CD4-positive, alpha-beta memory T cell (primary cell): Measurements from ENCODE around the gene IRAK2. TPM values are rescaled to one million over a fixed set of nuclear protein-coding genes. Genes with fewer than 3 reads are reported as not detected.

Experiments used
- CTCF ChIA-PET: fragments of 350-600 bp; sonication (Branson Sonifier 250); formaldehyde crosslinking; loops from one replicate; lab custom pipeline; 2021; ENCODE audit warnings: inconsistent platforms; ENCODE audit not compliant: partially characterized antibody; lab: Charles Lee
- POLR2A ChIA-PET: fragments of 350-600 bp; sonication (Branson Sonifier 250); formaldehyde crosslinking; loops from one replicate; lab custom pipeline; 2021; ENCODE audit not compliant: partially characterized antibody; lab: Charles Lee
- DNase-seq, 5 donors: peaks; one replicate each; pipeline versions ENCODE4 v3.0.0 to v3.0.0-alpha.2; 2020 to 2022; ENCODE audit warnings: mixed read lengths in 1 of 5
- H3K27ac ChIP-seq: one replicate; pipeline ENCODE4 v1.7.0; 2013; ENCODE audit warnings: low read depth, low read length
- H3K27me3 ChIP-seq: 2 replicates; pipeline ENCODE4 v1.7.0; 2013; ENCODE audit warnings: mild to moderate bottlenecking, low read length, moderate library complexity; ENCODE audit not compliant: insufficient read depth
- H3K36me3 ChIP-seq: 2 replicates; pipeline ENCODE4 v1.7.0; 2013; ENCODE audit warnings: mild to moderate bottlenecking, low read length, moderate library complexity; ENCODE audit not compliant: insufficient read depth
- H3K4me1 ChIP-seq: 2 replicates; pipeline ENCODE4 v1.7.0; 2013; ENCODE audit warnings: mild to moderate bottlenecking, low read length, moderate library complexity; ENCODE audit not compliant: insufficient read depth
- H3K4me3 ChIP-seq, 2 donors: one replicate each; pipeline ENCODE4 v1.7.0; 2013; ENCODE audit warnings: low read length in 2 of 2, mild to moderate bottlenecking in 1 of 2
- H3K9me3 ChIP-seq, 2 donors: one replicate each; pipeline ENCODE4 v1.7.0; 2013; ENCODE audit warnings: low read length in 2 of 2, control low read depth in 1 of 2; ENCODE audit not compliant: control insufficient read depth in 1 of 2
- H3K27ac Mint-ChIP-seq, 7 donors: one replicate each; pipeline ENCODE4 v1.8.0; 2020 to 2021; ENCODE audit warnings: mixed read lengths in 7 of 7, mild to moderate bottlenecking in 6 of 7, inconsistent platforms in 3 of 7, moderate library complexity in 3 of 7
- H3K27me3 Mint-ChIP-seq, 2 donors: one replicate each; pipeline ENCODE4 v1.8.0; 2020 to 2021; ENCODE audit warnings: mixed read lengths in 2 of 2
- H3K36me3 Mint-ChIP-seq, 2 donors: one replicate each; pipeline ENCODE4 v1.8.0; 2020 to 2021; ENCODE audit warnings: mixed read lengths in 2 of 2, inconsistent platforms in 1 of 2, mild to moderate bottlenecking in 1 of 2
- H3K4me1 Mint-ChIP-seq, 4 donors: one replicate each; pipeline ENCODE4 v1.8.0; 2020 to 2021; ENCODE audit warnings: mixed read lengths in 4 of 4, mild to moderate bottlenecking in 1 of 4
- H3K4me3 Mint-ChIP-seq, 8 donors: one replicate each; pipeline ENCODE4 v1.8.0; 2020 to 2021; ENCODE audit warnings: mixed read lengths in 8 of 8, mild to moderate bottlenecking in 7 of 8, moderate library complexity in 6 of 8, inconsistent platforms in 3 of 8
- H3K9me3 Mint-ChIP-seq, 8 donors: one replicate each; pipeline ENCODE4 v1.8.0; 2020 to 2021; ENCODE audit warnings: mixed read lengths in 8 of 8, mild to moderate bottlenecking in 5 of 8, inconsistent platforms in 3 of 8, moderate library complexity in 1 of 8
- intact Hi-C: fragments of 100-400 bp; cut with micrococcal nuclease; formaldehyde crosslinking; loops from one replicate; pipeline ENCODE4 v1.15.1; 2023
- polyA plus RNA-seq, 2 donors: library from polyadenylated mRNA; unstranded; fragments of 300-500 nt; fragmentation: Illumina TruSeq; gene quantifications; one replicate each; pipeline ENCODE4 v1.2.3, GENCODE V29; 2021
- total RNA-seq, 2 experiments: library from RNA; stranded (reverse); gene quantifications; one replicate each; pipeline ENCODE4 v1.2.3, GENCODE V29; 2021

Gene IRAK2
- total and polyA plus RNA-seq, 4 experiments from 2014 or later: 4.4 to 5.8 (median 5.1) TPM

DNA sequence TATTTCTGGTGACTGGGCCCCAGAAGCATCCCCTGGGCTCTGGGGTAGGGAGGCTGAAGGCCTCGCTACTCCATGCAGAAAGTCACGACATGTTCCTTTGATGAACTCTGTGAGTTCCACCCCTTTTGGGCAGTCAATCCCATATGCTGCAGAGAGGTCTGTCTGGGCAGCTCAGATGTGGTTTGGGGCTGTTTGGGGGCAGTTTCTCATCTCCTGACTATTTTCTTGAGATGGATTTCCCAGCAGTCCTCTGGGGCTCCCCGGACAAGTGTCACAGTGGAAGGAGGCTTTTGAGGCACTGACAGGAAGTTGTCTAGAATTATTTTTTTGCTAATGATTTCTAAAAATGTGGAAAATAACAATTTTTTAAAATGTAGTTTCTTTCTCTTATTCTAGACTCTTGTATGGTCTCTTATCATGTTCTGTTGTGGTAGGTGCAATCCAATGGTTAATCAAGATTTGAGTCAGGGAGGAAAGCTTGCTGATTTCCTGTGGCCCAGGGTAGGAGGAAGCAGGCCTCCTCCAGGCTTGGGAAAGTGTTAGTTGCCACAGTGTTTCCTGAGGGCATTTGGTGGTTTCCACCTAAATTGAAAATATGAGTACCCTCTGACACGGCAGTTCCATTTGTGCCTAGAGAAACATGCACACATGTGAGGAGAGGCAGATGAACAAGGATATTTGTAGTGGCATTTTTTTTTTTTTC is 63.7 kb downstream of the IRAK2 start:
- intact Hi-C loops: no loop called here
- POLR2A ChIA-PET: interaction anchor here (0.7 to 1.7 kb wide), 6 partner anchors 10 to 295 kb away, joined by 3 to 5 read pairs (median 4); partner anchors contain the start of genes CRELD1 and TATDN2
- no peak overlapping the region for H3K27ac ChIP-seq

DNA sequence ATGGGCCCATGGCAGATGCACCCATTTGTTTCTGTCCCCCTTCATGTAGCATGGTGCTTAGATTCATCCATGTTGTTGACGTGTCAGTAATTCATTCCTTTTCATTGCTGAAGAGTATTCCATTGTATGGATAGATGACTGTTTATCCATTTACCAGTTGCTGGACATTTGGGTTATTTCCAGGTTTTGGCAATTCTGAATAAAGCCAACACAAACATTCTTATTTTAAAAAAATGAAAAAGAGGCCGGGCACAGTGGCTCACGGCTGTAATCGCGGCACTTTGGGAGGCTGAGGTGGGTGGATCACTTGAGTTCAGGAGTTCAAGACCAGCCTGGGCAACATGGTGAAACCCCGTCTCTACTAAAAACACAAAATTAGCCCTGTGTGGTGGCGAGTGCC is 64.9 kb downstream of the IRAK2 start:
- CTCF ChIA-PET: no interaction called here
- H3K4me1 ChIP-seq: peaks cover 32% of the 10 kb centered on the region
- peaks cover 8 to 17% of the 10 kb centered on the region in 2 donors for H3K36me3 Mint-ChIP-seq

More for the DNA sequence above, 63.7 kb downstream of the IRAK2 start:
- Mint-ChIP-seq H3K4me3 (peak overlapping the region in 6 of 8 donors; percentile 16 to 58 (median 26)), H3K27ac (peak overlapping the region; percentile 5 to 92 (median 79)), H3K9me3 (no peaks in the 10 kb centered on the region), H3K27me3 (no peaks in the 10 kb centered on the region), H3K36me3 (peaks cover 0 to 18% of the 10 kb centered on the region in 2 donors), H3K4me1 (peaks cover 34 to 52% (median 40%) of the 10 kb centered on the region in 4 donors)
- H3K4me3 ChIP-seq: no peak overlapping the region
- no peaks in the 10 kb centered on the region for H3K27me3 ChIP-seq
- CTCF ChIA-PET: interaction anchor here (1.0 to 2.4 kb wide), 2 partner anchors 34 to 63 kb away, joined by 3 to 7 read pairs; partner anchors contain the start of gene IRAK2
- H3K36me3 ChIP-seq: no peaks in the 10 kb centered on the region
- DNase-seq: no peak
- H3K4me1 ChIP-seq: peaks cover 44% of the 10 kb centered on the region
- no peaks in the 10 kb centered on the region for H3K9me3 ChIP-seq

DNA sequence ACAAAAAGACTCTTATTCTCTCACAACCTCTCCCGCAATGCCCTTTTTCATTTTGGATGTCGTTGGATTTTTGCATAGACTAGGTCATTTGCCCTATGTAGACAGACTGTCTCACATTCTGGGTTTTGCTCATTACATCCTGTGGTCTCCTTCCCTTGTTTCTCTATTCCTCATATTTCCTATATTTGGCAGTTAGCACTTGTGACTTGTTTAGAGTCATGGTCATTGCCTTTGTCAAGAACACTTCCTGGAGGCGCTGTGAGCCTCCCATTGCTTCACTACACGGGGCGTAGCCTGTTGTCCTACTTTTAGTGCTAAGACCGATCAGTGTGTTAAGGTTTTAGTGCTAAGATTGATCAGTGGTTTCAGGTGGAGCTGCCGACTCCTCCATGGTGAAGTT is 67.4 kb downstream of the IRAK2 start:
- Histone ChIP-seq H3K4me3 (no peak overlapping the region), H3K4me1 (peaks cover 20% of the 10 kb centered on the region), H3K9me3 (no peaks in the 10 kb centered on the region), H3K27ac (no peak overlapping the region), H3K27me3 (no peaks in the 10 kb centered on the region), H3K36me3 (peaks cover 6% of the 10 kb centered on the region)
- CTCF ChIA-PET: interaction anchor here (0.6 to 1.0 kb wide), 2 partner anchors 8 to 32 kb away, joined by 3 to 4 read pairs; no protein-coding TSS in a partner anchor
- Mint-ChIP-seq H3K4me3 (peak overlapping the region in 7 of 8 donors; percentile 30 to 71 (median 60)), H3K27me3 (no peaks in the 10 kb centered on the region), H3K36me3 (peaks cover 14 to 15% of the 10 kb centered on the region in 2 donors), H3K9me3 (no peaks in the 10 kb centered on the region), H3K27ac (peak overlapping the region in 5 of 7 donors; percentile 18 to 73 (median 72)), H3K4me1 (peaks cover 20 to 31% (median 24%) of the 10 kb centered on the region in 4 donors)
- intact Hi-C loops: no loop called here
- POLR2A ChIA-PET: interaction anchor here (1.0 to 3.3 kb wide), 2 partner anchors 10 to 16 kb away, joined by 3 to 10 read pairs; partner anchors contain the start of gene TATDN2
- no peak for DNase-seq

More for the DNA sequence above, 64.9 kb downstream of the IRAK2 start:
- Histone ChIP-seq H3K9me3 (no peaks in the 10 kb centered on the region), H3K36me3 (no peaks in the 10 kb centered on the region), H3K4me3 (no peak overlapping the region), H3K27ac (no peak overlapping the region), H3K27me3 (no peaks in the 10 kb centered on the region)
- no peak overlapping the region for H3K4me3 Mint-ChIP-seq
- H3K4me1 Mint-ChIP-seq: peaks cover 24 to 40% (median 30%) of the 10 kb centered on the region in 4 donors
- DNase-seq: no peak
- peak overlapping the region in 4 of 7 donors; percentile 21 to 79 (median 55) for H3K27ac Mint-ChIP-seq
- intact Hi-C loops: no loop called here
- H3K27me3 Mint-ChIP-seq: no peaks in the 10 kb centered on the region
- POLR2A ChIA-PET: interaction anchor here (0.6 to 2.2 kb wide), 4 partner anchors 9 to 36 kb away, joined by 3 to 5 read pairs (median 4); no protein-coding TSS in a partner anchor
- H3K9me3 Mint-ChIP-seq: no peaks in the 10 kb centered on the region

DNA sequence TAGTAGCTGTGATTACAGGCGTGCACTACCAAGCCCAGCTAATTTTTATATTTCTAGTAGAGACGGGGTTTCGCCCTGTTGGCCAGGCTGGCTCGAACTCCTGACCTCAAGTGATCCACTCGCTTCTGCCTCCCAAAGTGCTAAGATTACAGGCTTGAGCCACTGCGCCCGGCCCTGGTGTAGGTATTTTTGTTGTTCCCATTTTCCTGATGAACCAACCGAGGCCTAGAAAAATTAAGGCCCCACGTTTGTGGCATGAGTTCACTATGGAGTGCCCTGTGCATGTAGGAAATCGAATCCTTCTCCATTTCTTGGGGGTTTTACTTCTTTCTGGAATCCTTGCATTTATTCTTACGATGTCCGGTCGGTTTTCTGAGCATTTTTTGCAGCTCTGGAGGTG is 69.3 kb downstream of the IRAK2 start:
- Mint-ChIP-seq H3K27me3 (no peaks in the 10 kb centered on the region), H3K27ac (no peak overlapping the region), H3K36me3 (peaks cover 18 to 26% of the 10 kb centered on the region in 2 donors), H3K4me1 (peaks cover 25 to 34% (median 29%) of the 10 kb centered on the region in 4 donors), H3K9me3 (no peaks in the 10 kb centered on the region), H3K4me3 (no peak overlapping the region)
- H3K27ac ChIP-seq: no peak overlapping the region
- no peaks in the 10 kb centered on the region for H3K9me3 ChIP-seq
- POLR2A ChIA-PET: interaction anchor here (0.7 to 0.9 kb wide), 2 partner anchors 8 to 11 kb away, joined by 3 read pairs; no protein-coding TSS in a partner anchor
- no peaks in the 10 kb centered on the region for H3K27me3 ChIP-seq
- no peak for DNase-seq
- H3K4me3 ChIP-seq: no peak overlapping the region
- intact Hi-C loops: no loop called here
- CTCF ChIA-PET: interaction anchor here (0.8 kb wide), 1 partner anchor 69 kb away, joined by 3 read pairs; the partner anchor contains the start of gene IRAK2
- peaks cover 6% of the 10 kb centered on the region for H3K36me3 ChIP-seq
- H3K4me1 ChIP-seq: peaks cover 18% of the 10 kb centered on the region

DNA sequence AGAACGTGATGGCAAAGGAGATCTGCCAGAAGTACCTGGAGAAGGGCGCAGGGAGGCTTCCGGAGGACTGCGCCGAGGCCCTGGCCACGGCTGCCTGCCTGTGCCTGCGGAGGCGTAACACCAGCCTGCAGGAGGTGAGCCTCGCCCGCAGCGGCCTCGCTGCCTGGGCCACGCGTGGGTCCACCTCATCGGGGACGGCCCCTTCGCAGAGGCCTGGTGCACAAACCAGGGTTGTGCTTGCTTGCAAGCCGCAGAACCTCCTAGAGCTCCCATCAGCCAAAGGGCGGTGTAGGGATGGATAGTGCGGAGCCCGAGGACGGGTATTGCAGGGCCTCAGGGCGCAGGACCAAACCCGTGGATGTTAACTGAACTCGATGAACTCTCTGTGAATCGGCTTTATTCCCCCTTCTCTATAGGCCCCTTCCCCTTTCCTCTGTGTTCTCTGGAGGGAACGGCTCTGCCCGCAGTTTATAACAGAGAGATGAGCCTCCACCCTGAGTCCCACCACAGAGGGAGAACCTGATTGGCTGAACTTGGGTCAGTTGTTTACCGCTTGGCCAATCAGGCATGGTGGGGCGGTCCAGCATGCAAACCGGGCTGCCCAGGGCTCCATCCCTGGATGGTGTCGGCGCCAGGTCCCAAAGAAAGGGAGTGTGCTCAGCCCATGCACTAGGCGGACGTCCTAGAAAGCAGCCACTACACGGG is 70.0 kb downstream of the IRAK2 start:
- Mint-ChIP-seq H3K9me3 (no peaks in the 10 kb centered on the region), H3K4me1 (peaks cover 25 to 35% (median 29%) of the 10 kb centered on the region in 4 donors), H3K27me3 (no peaks in the 10 kb centered on the region), H3K36me3 (peaks cover 21 to 28% of the 10 kb centered on the region in 2 donors), H3K4me3 (no peak overlapping the region), H3K27ac (no peak overlapping the region)
- CTCF ChIA-PET: no interaction called here
- no peak for DNase-seq
- intact Hi-C loops: no loop called here
- Histone ChIP-seq H3K27ac (no peak overlapping the region), H3K36me3 (peaks cover 6% of the 10 kb centered on the region), H3K4me3 (no peak overlapping the region), H3K27me3 (no peaks in the 10 kb centered on the region), H3K4me1 (peaks cover 17% of the 10 kb centered on the region), H3K9me3 (no peaks in the 10 kb centered on the region)
- POLR2A ChIA-PET: interaction anchor here (0.9 kb wide), 1 partner anchor 8 kb away, joined by 3 read pairs; no protein-coding TSS in a partner anchor

DNA sequence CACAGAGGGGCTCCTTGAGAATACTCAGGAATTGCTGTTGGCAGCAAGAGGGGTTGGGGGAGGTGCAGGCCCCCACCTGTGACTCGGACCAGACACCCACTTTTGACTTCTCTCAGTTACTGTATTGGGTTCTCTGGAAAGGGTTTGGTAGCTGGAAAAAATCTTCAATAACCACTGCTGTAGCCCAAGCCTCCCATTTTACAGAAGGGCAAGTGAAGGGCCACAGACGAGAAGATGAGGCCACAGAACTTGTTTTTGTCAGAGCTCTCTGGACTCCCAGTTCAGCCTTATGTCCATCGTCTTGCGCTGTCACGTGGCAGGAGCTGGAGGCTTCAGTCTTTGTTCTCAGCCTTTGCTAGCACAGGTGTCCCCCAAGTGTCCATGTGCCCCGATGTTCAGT is 70.8 kb downstream of the IRAK2 start:
- no peak overlapping the region for H3K27ac ChIP-seq
- Mint-ChIP-seq H3K27me3 (no peaks in the 10 kb centered on the region), H3K36me3 (peaks cover 21 to 28% of the 10 kb centered on the region in 2 donors), H3K4me3 (no peak overlapping the region), H3K9me3 (no peaks in the 10 kb centered on the region), H3K27ac (peak overlapping the region in 2 of 7 donors; percentile 10 to 57), H3K4me1 (peaks cover 25 to 38% (median 31%) of the 10 kb centered on the region in 4 donors)
- no peaks in the 10 kb centered on the region for H3K9me3 ChIP-seq
- peaks cover 18% of the 10 kb centered on the region for H3K4me1 ChIP-seq
- CTCF ChIA-PET: no interaction called here
- DNase-seq: no peak
- no peaks in the 10 kb centered on the region for H3K27me3 ChIP-seq
- intact Hi-C loops: no loop called here
- H3K36me3 ChIP-seq: peaks cover 6% of the 10 kb centered on the region
- no peak overlapping the region for H3K4me3 ChIP-seq
- POLR2A ChIA-PET: no interaction called here
